NB4 (cell line): ENCODE measurements around the gene ZFAND3.
A peak's percentile ranks its signal among the peaks of the same experiment; 100 is the strongest.

Source experiments
- DNase-seq: peaks from one replicate; pipeline ENCODE4 v3.0.0; 2010; ENCODE audit warnings: low read depth
- H3K4me3 ChIP-seq: one replicate; pipeline ENCODE4 v1.5.1; 2011; ENCODE audit warnings: mild to moderate bottlenecking, low read depth, low read length, moderate library complexity
- MAX ChIP-seq: IDR thresholded peaks from 2 replicates; pipeline ENCODE4 v1.6.1; 2011; ENCODE audit warnings: low read depth, low read length
- MYC ChIP-seq: IDR thresholded peaks from 2 replicates; pipeline ENCODE4 v1.6.1; 2011; ENCODE audit warnings: low read depth, low read length
- POLR2A ChIP-seq: IDR thresholded peaks from 2 replicates; pipeline ENCODE4 v1.6.1; 2011; ENCODE audit warnings: mild to moderate bottlenecking; ENCODE audit not compliant: insufficient read length; ENCODE audit errors: extremely low read depth
- TF ChIP-seq, protein P1 (sequence below): IDR thresholded peaks from one replicate; pipeline ENCODE4 v1.5.1; 2012; ENCODE audit warnings: low read depth, low read length

Gene ZFAND3

GRCh38 chr6:37807656-37808055 lies 11.9 kb upstream of the ZFAND3 start:
- no peak for DNase-seq
- TF ChIP-seq POLR2A (no peak), MYC (no peak), MAX (no peak)
- TF ChIP-seq, protein P1, sequence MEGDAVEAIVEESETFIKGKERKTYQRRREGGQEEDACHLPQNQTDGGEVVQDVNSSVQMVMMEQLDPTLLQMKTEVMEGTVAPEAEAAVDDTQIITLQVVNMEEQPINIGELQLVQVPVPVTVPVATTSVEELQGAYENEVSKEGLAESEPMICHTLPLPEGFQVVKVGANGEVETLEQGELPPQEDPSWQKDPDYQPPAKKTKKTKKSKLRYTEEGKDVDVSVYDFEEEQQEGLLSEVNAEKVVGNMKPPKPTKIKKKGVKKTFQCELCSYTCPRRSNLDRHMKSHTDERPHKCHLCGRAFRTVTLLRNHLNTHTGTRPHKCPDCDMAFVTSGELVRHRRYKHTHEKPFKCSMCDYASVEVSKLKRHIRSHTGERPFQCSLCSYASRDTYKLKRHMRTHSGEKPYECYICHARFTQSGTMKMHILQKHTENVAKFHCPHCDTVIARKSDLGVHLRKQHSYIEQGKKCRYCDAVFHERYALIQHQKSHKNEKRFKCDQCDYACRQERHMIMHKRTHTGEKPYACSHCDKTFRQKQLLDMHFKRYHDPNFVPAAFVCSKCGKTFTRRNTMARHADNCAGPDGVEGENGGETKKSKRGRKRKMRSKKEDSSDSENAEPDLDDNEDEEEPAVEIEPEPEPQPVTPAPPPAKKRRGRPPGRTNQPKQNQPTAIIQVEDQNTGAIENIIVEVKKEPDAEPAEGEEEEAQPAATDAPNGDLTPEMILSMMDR, result no peak
- H3K4me3 ChIP-seq, result no peak overlapping the region

DNA sequence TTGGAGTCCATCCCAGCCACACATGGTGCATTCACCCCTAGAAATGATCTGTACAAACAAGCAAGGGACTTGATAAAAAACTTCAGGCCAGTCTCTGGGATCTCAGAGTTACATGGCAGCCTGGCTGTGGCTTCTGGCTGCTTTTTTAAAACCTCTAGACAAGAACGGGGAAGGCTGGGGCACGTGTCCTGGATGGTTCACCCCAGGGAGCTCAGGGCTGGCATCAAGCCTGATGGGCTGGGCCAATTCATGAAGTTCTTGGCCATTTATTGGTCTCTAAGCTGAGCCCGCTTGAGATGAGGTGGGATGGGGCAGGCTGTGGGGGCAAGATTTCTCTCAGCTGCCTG lies 10.4 kb upstream of the ZFAND3 start:
- H3K4me3 ChIP-seq, result no peak overlapping the region
- TF ChIP-seq MAX (no peak), MYC (no peak), POLR2A (no peak)
- TF ChIP-seq, protein P1, result no peak
- DNase-seq, result no peak

DNA sequence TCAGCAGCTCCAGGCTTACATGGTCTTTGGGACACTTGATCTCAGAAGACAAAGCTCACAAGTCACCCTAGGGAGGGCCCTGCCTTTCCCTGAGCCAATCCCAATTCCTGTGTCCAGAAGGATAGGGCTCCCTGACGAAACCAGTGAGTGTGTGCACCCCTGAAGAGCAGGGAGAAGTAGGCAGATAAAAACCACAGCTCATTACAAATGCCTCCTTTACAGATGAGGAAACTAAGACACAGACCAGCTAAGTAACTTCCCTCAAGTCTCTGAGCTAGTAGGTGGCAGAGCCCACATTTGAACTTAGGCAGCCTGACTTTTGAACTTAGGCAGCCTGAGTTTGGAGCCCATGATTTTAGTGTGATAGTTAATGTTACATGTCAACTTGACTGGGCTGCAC lies 6.7 kb upstream of the ZFAND3 start:
- H3K4me3 ChIP-seq, result no peak overlapping the region
- TF ChIP-seq MYC (no peak), MAX (no peak)
- TF ChIP-seq, protein P1, result no peak
- DNase-seq, result peak; percentile 30

- no peak for DNase-seq
- H3K4me3 ChIP-seq, result no peak overlapping the region
- no peak for TF ChIP-seq MYC
- TF ChIP-seq MAX, result no peak
- no peak for TF ChIP-seq POLR2A
- TF ChIP-seq, protein P1, result no peak
Observed at GRCh38 chr6:37814374-37814773, 5.2 kb upstream of the ZFAND3 start.

GRCh38 chr6:37816599-37817375 lies 2.7 kb upstream of the ZFAND3 start:
- TF ChIP-seq POLR2A (no peak), MYC (no peak), MAX (no peak)
- TF ChIP-seq, protein P1, result no peak
- no peak overlapping the region for H3K4me3 ChIP-seq
- DNase-seq, result no peak
